SK-N-MC (cell line): ENCODE data around the gene AGR3.

Source experiments
- EZH2 ChIP-seq: fragments of 200-600 bp; sonication (generic); IDR thresholded peaks from one replicate; pipeline ENCODE4 v1.6.1; 2017; ENCODE audit warnings: antibody characterized with exemption
- POLR2AphosphoS5 ChIP-seq: IDR thresholded peaks from 2 replicates; pipeline ENCODE4 v1.6.1; 2012; ENCODE audit warnings: mild to moderate bottlenecking, low read depth, low read length, borderline replicate concordance

DNA sequence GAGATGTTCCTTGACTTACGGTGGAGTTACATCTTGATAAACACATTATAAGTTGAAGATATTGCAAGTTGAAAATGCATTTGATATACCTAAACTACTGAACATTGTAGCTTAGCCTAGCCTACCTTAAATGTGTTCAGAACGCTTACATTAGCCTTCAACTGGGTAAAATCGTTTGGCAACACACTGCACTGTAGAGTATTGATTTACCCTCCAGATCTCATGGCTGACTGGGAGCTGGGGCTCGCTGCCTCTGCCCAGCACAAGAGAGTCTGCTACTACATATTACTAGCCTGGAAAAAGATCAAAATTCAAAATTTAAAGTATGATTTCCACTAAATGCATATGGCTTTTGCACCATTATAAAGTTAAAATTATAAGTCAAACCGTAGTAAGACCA lies 7.5 kb upstream of the AGR3 start:
- TF ChIP-seq EZH2 (no peak), POLR2AphosphoS5 (no peak)
